Hepatocyte (in vitro differentiated cells): ENCODE results near the gene LDLRAD3.

Source experiments
- EZH2 ChIP-seq: fragments of 200-600 bp; sonication (generic); IDR thresholded peaks from 2 replicates; pipeline ENCODE4 v1.6.1; 2016; ENCODE audit warnings: antibody characterized with exemption, mild to moderate bottlenecking, borderline replicate concordance
- EZH2phosphoT487 ChIP-seq: fragments of 200-600 bp; sonication (generic); IDR thresholded peaks from one replicate; pipeline ENCODE4 v1.6.1; 2018; ENCODE audit warnings: antibody characterized with exemption, mild to moderate bottlenecking, low read depth, moderate library complexity; ENCODE audit not compliant: unreplicated experiment, severe bottlenecking
- TF ChIP-seq, protein P1 (sequence below): fragments of 200-600 bp; sonication (generic); IDR thresholded peaks from 2 replicates; pipeline ENCODE4 v1.5.1; 2016; ENCODE audit warnings: antibody characterized with exemption, mild to moderate bottlenecking; ENCODE audit not compliant: poor library complexity

GRCh38 chr11:36233204-36233603 lies 289.3 kb downstream of the LDLRAD3 start:
- TF ChIP-seq, protein P1, sequence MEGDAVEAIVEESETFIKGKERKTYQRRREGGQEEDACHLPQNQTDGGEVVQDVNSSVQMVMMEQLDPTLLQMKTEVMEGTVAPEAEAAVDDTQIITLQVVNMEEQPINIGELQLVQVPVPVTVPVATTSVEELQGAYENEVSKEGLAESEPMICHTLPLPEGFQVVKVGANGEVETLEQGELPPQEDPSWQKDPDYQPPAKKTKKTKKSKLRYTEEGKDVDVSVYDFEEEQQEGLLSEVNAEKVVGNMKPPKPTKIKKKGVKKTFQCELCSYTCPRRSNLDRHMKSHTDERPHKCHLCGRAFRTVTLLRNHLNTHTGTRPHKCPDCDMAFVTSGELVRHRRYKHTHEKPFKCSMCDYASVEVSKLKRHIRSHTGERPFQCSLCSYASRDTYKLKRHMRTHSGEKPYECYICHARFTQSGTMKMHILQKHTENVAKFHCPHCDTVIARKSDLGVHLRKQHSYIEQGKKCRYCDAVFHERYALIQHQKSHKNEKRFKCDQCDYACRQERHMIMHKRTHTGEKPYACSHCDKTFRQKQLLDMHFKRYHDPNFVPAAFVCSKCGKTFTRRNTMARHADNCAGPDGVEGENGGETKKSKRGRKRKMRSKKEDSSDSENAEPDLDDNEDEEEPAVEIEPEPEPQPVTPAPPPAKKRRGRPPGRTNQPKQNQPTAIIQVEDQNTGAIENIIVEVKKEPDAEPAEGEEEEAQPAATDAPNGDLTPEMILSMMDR = no peak
- TF ChIP-seq EZH2phosphoT487 (no peak), EZH2 (no peak)
